ENCODE measurements around the gene OPCML.

- TF ChIP-seq, protein P1, sequence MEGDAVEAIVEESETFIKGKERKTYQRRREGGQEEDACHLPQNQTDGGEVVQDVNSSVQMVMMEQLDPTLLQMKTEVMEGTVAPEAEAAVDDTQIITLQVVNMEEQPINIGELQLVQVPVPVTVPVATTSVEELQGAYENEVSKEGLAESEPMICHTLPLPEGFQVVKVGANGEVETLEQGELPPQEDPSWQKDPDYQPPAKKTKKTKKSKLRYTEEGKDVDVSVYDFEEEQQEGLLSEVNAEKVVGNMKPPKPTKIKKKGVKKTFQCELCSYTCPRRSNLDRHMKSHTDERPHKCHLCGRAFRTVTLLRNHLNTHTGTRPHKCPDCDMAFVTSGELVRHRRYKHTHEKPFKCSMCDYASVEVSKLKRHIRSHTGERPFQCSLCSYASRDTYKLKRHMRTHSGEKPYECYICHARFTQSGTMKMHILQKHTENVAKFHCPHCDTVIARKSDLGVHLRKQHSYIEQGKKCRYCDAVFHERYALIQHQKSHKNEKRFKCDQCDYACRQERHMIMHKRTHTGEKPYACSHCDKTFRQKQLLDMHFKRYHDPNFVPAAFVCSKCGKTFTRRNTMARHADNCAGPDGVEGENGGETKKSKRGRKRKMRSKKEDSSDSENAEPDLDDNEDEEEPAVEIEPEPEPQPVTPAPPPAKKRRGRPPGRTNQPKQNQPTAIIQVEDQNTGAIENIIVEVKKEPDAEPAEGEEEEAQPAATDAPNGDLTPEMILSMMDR (IDR thresholded peaks at IDR 0.05; ENCODE audit: poor library complexity, severe bottlenecking): no peak
- TF ChIP-seq RAD21 (conservative IDR thresholded peaks at IDR 0.05) (no peak), POLR2AphosphoS5 (IDR thresholded peaks at IDR 0.05) (no peak), EZH2 (IDR thresholded peaks at IDR 0.05; ENCODE audit: borderline replicate concordance, insufficient read depth, low read length, poor library complexity, severe bottlenecking) (no peak), SMC3 (conservative IDR thresholded peaks at IDR 0.05; ENCODE audit: poor library complexity) (no peak), EP300 (conservative IDR thresholded peaks at IDR 0.05; ENCODE audit: poor library complexity, severe bottlenecking) (no peak), MXI1 (conservative IDR thresholded peaks at IDR 0.05; ENCODE audit: poor library complexity, severe bottlenecking) (no peak), TAF1 (IDR thresholded peaks at IDR 0.05; ENCODE audit: low read depth) (no peak)
- TF ChIP-seq, protein P2, sequence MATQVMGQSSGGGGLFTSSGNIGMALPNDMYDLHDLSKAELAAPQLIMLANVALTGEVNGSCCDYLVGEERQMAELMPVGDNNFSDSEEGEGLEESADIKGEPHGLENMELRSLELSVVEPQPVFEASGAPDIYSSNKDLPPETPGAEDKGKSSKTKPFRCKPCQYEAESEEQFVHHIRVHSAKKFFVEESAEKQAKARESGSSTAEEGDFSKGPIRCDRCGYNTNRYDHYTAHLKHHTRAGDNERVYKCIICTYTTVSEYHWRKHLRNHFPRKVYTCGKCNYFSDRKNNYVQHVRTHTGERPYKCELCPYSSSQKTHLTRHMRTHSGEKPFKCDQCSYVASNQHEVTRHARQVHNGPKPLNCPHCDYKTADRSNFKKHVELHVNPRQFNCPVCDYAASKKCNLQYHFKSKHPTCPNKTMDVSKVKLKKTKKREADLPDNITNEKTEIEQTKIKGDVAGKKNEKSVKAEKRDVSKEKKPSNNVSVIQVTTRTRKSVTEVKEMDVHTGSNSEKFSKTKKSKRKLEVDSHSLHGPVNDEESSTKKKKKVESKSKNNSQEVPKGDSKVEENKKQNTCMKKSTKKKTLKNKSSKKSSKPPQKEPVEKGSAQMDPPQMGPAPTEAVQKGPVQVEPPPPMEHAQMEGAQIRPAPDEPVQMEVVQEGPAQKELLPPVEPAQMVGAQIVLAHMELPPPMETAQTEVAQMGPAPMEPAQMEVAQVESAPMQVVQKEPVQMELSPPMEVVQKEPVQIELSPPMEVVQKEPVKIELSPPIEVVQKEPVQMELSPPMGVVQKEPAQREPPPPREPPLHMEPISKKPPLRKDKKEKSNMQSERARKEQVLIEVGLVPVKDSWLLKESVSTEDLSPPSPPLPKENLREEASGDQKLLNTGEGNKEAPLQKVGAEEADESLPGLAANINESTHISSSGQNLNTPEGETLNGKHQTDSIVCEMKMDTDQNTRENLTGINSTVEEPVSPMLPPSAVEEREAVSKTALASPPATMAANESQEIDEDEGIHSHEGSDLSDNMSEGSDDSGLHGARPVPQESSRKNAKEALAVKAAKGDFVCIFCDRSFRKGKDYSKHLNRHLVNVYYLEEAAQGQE (IDR thresholded peaks at IDR 0.05; ENCODE audit: borderline replicate concordance): no peak
These were observed 650.7 kb downstream of the OPCML start for GRCh38 chr11:132881622-132882021.
